ENCODE measurements around the gene PIGO. TPM values are rescaled to one million over a fixed set of nuclear protein-coding genes. Genes with fewer than 3 reads are reported as not detected.

Gene PIGO
- total and polyA plus RNA-seq, 2 of the 8 experiments (the other 6 are each of a cell fraction or from before 2014, with no cell fraction given): 20.5 to 31.3 TPM

DNA sequence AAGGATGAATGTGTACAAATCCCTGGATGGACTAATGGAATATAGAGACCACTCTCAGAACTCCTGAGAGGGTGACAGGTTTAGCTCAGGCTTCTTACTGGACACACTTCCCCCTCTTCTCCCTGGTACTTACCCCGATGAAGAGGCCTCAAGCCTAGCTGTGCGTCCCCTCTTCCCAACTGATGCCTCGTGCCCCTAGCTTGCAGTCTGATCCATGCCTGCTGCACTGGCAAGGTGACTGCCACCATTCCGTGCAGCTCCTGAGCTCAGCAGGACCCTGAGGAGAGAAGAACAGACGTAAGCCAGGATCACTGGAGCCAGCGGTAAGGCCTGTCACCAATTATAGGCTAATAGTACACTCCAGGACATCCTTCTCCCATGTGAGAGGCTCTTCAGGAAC is 12.1 kb upstream of the PIGO start (continued):
- TF ChIP-seq SUZ12 (IDR thresholded peaks at IDR 0.05; ENCODE audit: low read length): no peak
- TF ChIP-seq SP1 (IDR thresholded peaks at IDR 0.05; ENCODE audit: low read depth, low read length): no peak
- TF ChIP-seq, protein P1, sequence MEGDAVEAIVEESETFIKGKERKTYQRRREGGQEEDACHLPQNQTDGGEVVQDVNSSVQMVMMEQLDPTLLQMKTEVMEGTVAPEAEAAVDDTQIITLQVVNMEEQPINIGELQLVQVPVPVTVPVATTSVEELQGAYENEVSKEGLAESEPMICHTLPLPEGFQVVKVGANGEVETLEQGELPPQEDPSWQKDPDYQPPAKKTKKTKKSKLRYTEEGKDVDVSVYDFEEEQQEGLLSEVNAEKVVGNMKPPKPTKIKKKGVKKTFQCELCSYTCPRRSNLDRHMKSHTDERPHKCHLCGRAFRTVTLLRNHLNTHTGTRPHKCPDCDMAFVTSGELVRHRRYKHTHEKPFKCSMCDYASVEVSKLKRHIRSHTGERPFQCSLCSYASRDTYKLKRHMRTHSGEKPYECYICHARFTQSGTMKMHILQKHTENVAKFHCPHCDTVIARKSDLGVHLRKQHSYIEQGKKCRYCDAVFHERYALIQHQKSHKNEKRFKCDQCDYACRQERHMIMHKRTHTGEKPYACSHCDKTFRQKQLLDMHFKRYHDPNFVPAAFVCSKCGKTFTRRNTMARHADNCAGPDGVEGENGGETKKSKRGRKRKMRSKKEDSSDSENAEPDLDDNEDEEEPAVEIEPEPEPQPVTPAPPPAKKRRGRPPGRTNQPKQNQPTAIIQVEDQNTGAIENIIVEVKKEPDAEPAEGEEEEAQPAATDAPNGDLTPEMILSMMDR (IDR thresholded peaks at IDR 0.05; ENCODE audit: control extremely low read depth in 1 of 3, insufficient read depth in 1 of 3, low read depth in 1 of 3, low read length in 3 of 3): no peak
- no peak for TF ChIP-seq TAF7 (optimal IDR thresholded peaks at IDR 0.05; ENCODE audit: borderline replicate concordance, low read depth, low read length)
